Subcutaneous abdominal adipose tissue (tissue), 5 donors: ENCODE measurements around the gene NUP155.
"Not testable (repeated sequence)": the region's sequence is repeated elsewhere in the genome, so short reads cannot be mapped to it uniquely, and the experiment has no call there.

Experiments
- H3K27ac ChIP-seq: one replicate; pipeline ENCODE4 v1.7.0; 2013; ENCODE audit warnings: low read depth, mild to moderate bottlenecking, inconsistent platforms, low read length, moderate library complexity
- H3K27me3 ChIP-seq, 5 donors: one replicate each; pipeline ENCODE4 v1.7.0; 2013; ENCODE audit warnings: low read length in 5 of 5, inconsistent platforms in 1 of 5; ENCODE audit not compliant: control insufficient read depth in 5 of 5, insufficient read depth in 4 of 5
- H3K36me3 ChIP-seq, 5 donors: one replicate each; pipeline ENCODE4 v1.7.0; 2013; ENCODE audit warnings: low read length in 5 of 5; ENCODE audit not compliant: control insufficient read depth in 5 of 5, insufficient read depth in 5 of 5
- H3K4me1 ChIP-seq, 5 donors: one replicate each; pipeline ENCODE4 v1.7.0; 2013; ENCODE audit warnings: low read length in 5 of 5, mild to moderate bottlenecking in 3 of 5, moderate library complexity in 1 of 5; ENCODE audit not compliant: control insufficient read depth in 5 of 5, insufficient read depth in 5 of 5
- H3K4me3 ChIP-seq, 5 donors: one replicate each; pipeline ENCODE4 v1.7.0; 2013; ENCODE audit warnings: low read length in 5 of 5, low read depth in 1 of 5
- H3K9ac ChIP-seq, 5 donors: one replicate each; pipeline ENCODE4 v1.7.0; 2013; ENCODE audit warnings: low read length in 5 of 5, mild to moderate bottlenecking in 4 of 5, moderate library complexity in 3 of 5
- H3K9me3 ChIP-seq, 5 donors: one replicate each; pipeline ENCODE4 v1.7.0; 2013; ENCODE audit warnings: low read length in 5 of 5; ENCODE audit not compliant: control insufficient read depth in 5 of 5
- donor health status: healthy.
- donor health status: healthy.
- donor health status: healthy.
- donor health status: healthy.
- donor health status: healthy.

Gene NUP155

GRCh38 chr5:37370550-37370863, 399 bp downstream of the NUP155 start:
- Histone ChIP-seq H3K4me1 (peaks cover 3 to 38% (median 34%) of the 10 kb centered on the region in 5 donors), H3K9me3 (no peaks in the 10 kb centered on the region)

DNA sequence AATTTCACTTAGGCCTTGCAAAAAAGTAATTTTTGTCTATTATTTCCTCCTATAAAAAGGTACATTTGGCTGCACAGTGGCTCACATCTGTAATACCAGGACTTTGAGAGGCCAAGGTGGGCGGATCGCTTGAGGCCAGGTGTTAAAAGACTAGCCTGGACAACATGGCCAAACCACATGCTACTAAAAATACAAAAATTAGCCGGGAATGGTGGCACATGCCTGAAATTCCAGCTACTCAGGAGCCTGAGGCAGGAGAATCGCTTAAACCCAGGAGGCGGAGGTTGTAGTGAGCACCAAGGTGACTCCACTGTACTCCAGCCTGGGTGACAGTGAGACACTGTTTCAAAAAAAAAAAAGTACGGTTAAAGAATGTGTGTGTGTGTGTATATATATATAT, 15.7 kb downstream of the NUP155 start:
- H3K27me3 ChIP-seq, result no peaks in the 10 kb centered on the region
- H3K4me1 ChIP-seq, result no peaks in the 10 kb centered on the region
- no peaks in the 10 kb centered on the region for H3K9me3 ChIP-seq
- H3K27ac ChIP-seq, result no peak overlapping the region
- H3K9ac ChIP-seq, result no peak overlapping the region
- no peak overlapping the region for H3K4me3 ChIP-seq
- peaks cover 12 to 70% (median 50%) of the 10 kb centered on the region in 5 donors for H3K36me3 ChIP-seq

More at GRCh38 chr5:37370550-37370863, 399 bp downstream of the NUP155 start:
- peak overlapping the region; percentile 82 for H3K27ac ChIP-seq
- peak overlapping the region; percentile 84 to 94 (median 92) for H3K9ac ChIP-seq
- H3K36me3 ChIP-seq, result no peaks in the 10 kb centered on the region
- no peaks in the 10 kb centered on the region for H3K27me3 ChIP-seq
- H3K4me3 ChIP-seq, result peak overlapping the region; percentile 86 to 98 (median 95)

- H3K4me3 ChIP-seq, H3K27me3 ChIP-seq, H3K4me1 ChIP-seq, H3K9me3 ChIP-seq, H3K9ac ChIP-seq, H3K27ac ChIP-seq: not testable (repeated sequence)
- H3K36me3 ChIP-seq, result peaks cover 16 to 78% (median 61%) of the 10 kb centered on the region in 5 donors
Observed at GRCh38 chr5:37342741-37343140, 28.2 kb downstream of the NUP155 start.

- not testable (repeated sequence) for H3K4me1 ChIP-seq, H3K27me3 ChIP-seq, H3K9ac ChIP-seq, H3K9me3 ChIP-seq, H3K27ac ChIP-seq, H3K4me3 ChIP-seq
- H3K36me3 ChIP-seq, result peaks cover 20 to 72% (median 55%) of the 10 kb centered on the region in 5 donors
Observed at GRCh38 chr5:37334754-37335153, 36.2 kb downstream of the NUP155 start.

DNA sequence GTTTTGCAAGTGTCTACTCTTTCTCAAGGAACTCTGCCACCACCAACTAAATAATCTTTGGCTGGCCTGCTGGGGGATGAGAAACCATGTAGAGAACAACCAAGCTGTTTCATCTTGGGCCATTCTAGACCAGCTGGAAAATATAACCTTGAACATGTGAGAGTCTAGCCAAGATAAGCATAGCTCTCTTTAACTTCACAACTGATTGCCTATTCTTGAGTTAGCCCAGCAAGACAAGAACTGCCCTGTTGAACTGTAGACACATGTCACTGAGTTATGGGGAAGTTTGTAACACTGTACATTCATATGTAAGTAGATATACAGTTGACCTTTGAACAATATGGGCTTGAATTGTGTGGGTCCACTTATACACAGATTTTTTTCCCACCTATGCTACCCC, 44.4 kb downstream of the NUP155 start:
- Histone ChIP-seq H3K4me3 (no peak overlapping the region), H3K9me3 (no peaks in the 10 kb centered on the region), H3K4me1 (peaks cover 0 to 3% (median 0%) of the 10 kb centered on the region in 5 donors), H3K36me3 (peaks cover 47 to 93% (median 65%) of the 10 kb centered on the region in 5 donors), H3K27me3 (no peaks in the 10 kb centered on the region), H3K27ac (no peak overlapping the region), H3K9ac (no peak overlapping the region)

GRCh38 chr5:37323607-37324006, 47.3 kb downstream of the NUP155 start:
- peaks cover 29 to 92% (median 58%) of the 10 kb centered on the region in 5 donors for H3K36me3 ChIP-seq

GRCh38 chr5:37319037-37319782, 51.7 kb downstream of the NUP155 start:
- peaks cover 9 to 82% (median 49%) of the 10 kb centered on the region in 5 donors for H3K36me3 ChIP-seq
- H3K4me1 ChIP-seq, result no peaks in the 10 kb centered on the region
- H3K9ac ChIP-seq, result no peak overlapping the region
- no peak overlapping the region for H3K27ac ChIP-seq
- no peak overlapping the region for H3K4me3 ChIP-seq
- no peaks in the 10 kb centered on the region for H3K27me3 ChIP-seq
- H3K9me3 ChIP-seq, result no peaks in the 10 kb centered on the region

More at GRCh38 chr5:37323607-37324006, 47.3 kb downstream of the NUP155 start:
- H3K27ac ChIP-seq, result no peak overlapping the region
- H3K4me3 ChIP-seq, result no peak overlapping the region
- no peaks in the 10 kb centered on the region for H3K4me1 ChIP-seq
- H3K9me3 ChIP-seq, result no peaks in the 10 kb centered on the region
- H3K9ac ChIP-seq, result no peak overlapping the region
- H3K27me3 ChIP-seq, result no peaks in the 10 kb centered on the region

- Histone ChIP-seq H3K4me3 (no peak overlapping the region), H3K9me3 (no peaks in the 10 kb centered on the region), H3K4me1 (no peaks in the 10 kb centered on the region), H3K9ac (no peak overlapping the region), H3K27ac (no peak overlapping the region), H3K36me3 (peaks cover 22 to 84% (median 62%) of the 10 kb centered on the region in 5 donors), H3K27me3 (no peaks in the 10 kb centered on the region)
Observed at GRCh38 chr5:37316027-37316426, 54.9 kb downstream of the NUP155 start.

DNA sequence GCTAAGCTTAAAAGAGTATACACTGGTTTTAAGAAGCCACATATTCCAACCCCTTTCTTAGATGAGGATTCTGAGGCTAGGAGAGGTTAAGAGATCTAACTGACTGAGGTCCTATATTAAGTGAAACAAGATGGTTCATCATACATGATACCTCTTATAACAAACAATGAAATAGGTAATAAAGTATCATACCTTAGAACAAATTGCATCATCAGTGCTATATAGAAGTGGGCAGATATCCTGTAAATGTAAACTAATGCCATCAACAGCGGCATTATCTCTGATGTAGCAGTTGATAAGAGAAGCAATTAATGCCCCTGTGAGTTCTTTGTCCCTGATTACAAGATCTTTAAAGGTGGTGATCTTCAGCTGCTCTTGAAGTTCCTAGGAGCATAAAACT, 60.5 kb downstream of the NUP155 start:
- Histone ChIP-seq H3K36me3 (peaks cover 33 to 84% (median 63%) of the 10 kb centered on the region in 5 donors), H3K27me3 (no peaks in the 10 kb centered on the region), H3K9ac (no peak overlapping the region), H3K27ac (no peak overlapping the region), H3K4me1 (no peaks in the 10 kb centered on the region), H3K4me3 (no peak overlapping the region), H3K9me3 (no peaks in the 10 kb centered on the region)

DNA sequence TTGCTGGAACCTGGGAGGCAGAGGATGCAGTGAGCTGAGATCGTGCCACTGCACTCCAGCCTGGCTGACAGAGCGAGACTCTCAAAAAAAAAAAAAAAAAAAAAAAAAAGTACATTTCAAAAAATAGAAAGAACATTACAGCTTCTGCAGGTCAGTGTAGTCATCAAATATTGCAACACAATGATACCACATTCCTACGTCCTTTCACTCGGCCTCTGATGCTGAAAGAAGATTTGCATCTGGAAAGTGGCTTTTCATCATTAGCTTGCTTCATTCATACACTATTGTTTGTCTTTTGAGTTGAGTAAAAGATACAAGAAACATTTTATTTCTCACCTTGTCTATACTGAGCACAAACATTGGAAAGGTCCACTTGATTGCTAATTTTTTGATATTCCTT, 62.1 kb downstream of the NUP155 start:
- no peaks in the 10 kb centered on the region for H3K27me3 ChIP-seq
- H3K27ac ChIP-seq, result no peak overlapping the region
- no peak overlapping the region for H3K9ac ChIP-seq
- H3K4me1 ChIP-seq, result no peaks in the 10 kb centered on the region
- no peaks in the 10 kb centered on the region for H3K9me3 ChIP-seq
- H3K36me3 ChIP-seq, result peaks cover 39 to 86% (median 64%) of the 10 kb centered on the region in 5 donors
- H3K4me3 ChIP-seq, result no peak overlapping the region
